H1 (cell line): Measurements from ENCODE around the gene TOGARAM1. TPM values are rescaled to one million over a fixed set of nuclear protein-coding genes. Genes with fewer than 3 reads are reported as not detected.

Experiments used
- CTCF ChIA-PET: fragments of 300-600 bp; sonication (Branson Sonifier 250); formaldehyde crosslinking; loops from one replicate; lab custom pipeline; 2021; ENCODE audit not compliant: partially characterized antibody; lab: Charles Lee
- POLR2A ChIA-PET: fragments of 300-600 bp; sonication (Branson Sonifier 250); formaldehyde crosslinking; loops from one replicate; lab custom pipeline; 2021; ENCODE audit warnings: inconsistent platforms; ENCODE audit not compliant: partially characterized antibody; lab: Charles Lee
- DNase-seq, 2 experiments: peaks; one replicate each; pipeline versions ENCODE4 v3.0.0 to v3.0.0-alpha.2; 2010 to 2022; ENCODE audit warnings: low spot score in 2 of 2, low read depth in 1 of 2, mixed read lengths in 1 of 2
- FAIRE-seq: peaks from 2 replicates; lab custom pipeline; 2011; peaks lifted over from hg19 to GRCh38; lab: Jason Lieb, UNC
- H2AFZ ChIP-seq: 2 replicates; pipeline ENCODE4 v1.8.1; 2012; ENCODE audit warnings: low read length, inconsistent platforms
- H2AK5ac ChIP-seq: 2 replicates; pipeline ENCODE4 v1.6.1; 2013; ENCODE audit warnings: low read depth, low read length
- H2BK120ac ChIP-seq: replicated peaks from 2 replicates; pipeline ENCODE3; 2013; ENCODE audit warnings: low read depth, low read length, inconsistent platforms
- H2BK12ac ChIP-seq: 2 replicates; pipeline ENCODE4 v1.6.1; 2013; ENCODE audit warnings: low read depth, low read length
- H2BK15ac ChIP-seq: 2 replicates; pipeline ENCODE4 v1.6.1; 2013; ENCODE audit warnings: low read length
- H2BK20ac ChIP-seq: 2 replicates; pipeline ENCODE4 v1.6.1; 2013; ENCODE audit warnings: low read length
- H2BK5ac ChIP-seq: 2 replicates; pipeline ENCODE4 v1.6.1; 2013; ENCODE audit warnings: low read depth, low read length
- H3K14ac ChIP-seq: 2 replicates; pipeline ENCODE4 v1.6.1; 2013; ENCODE audit warnings: inconsistent platforms; ENCODE audit not compliant: insufficient read length
- H3K18ac ChIP-seq: 2 replicates; pipeline ENCODE4 v1.6.1; 2013; ENCODE audit warnings: low read length; ENCODE audit errors: extremely low read depth
- H3K23ac ChIP-seq: 2 replicates; pipeline ENCODE4 v1.6.1; 2013; ENCODE audit warnings: inconsistent platforms; ENCODE audit not compliant: insufficient read length
- H3K23me2 ChIP-seq: 2 replicates; pipeline ENCODE4 v1.6.1; 2013; ENCODE audit warnings: low read depth, low read length
- H3K27ac ChIP-seq: 2 replicates; pipeline ENCODE4 v1.6.1; 2011; ENCODE audit warnings: low read depth, low read length, inconsistent platforms
- H3K27me3 ChIP-seq, 4 experiments: replicated peaks in 1 of 4; 1 replicate in 1 of 4; 2 replicates in 3 of 4; pipeline versions ENCODE4 v1.6.1 to v1.8.1; 2011 to 2013; ENCODE audit warnings: low read length in 3 of 4, mild to moderate bottlenecking in 3 of 4, inconsistent platforms in 2 of 4, mixed read lengths in 2 of 4, moderate library complexity in 1 of 4; ENCODE audit not compliant: control insufficient read depth in 3 of 4, insufficient read depth in 3 of 4; ENCODE audit errors: extremely low read depth in 1 of 4
- H3K36me3 ChIP-seq, 4 experiments: 2 replicates each; pipeline versions ENCODE4 v1.6.1 to v1.8.1; 2011 to 2013; ENCODE audit warnings: mild to moderate bottlenecking in 4 of 4, low read length in 3 of 4, moderate library complexity in 2 of 4, control low read depth in 1 of 4, inconsistent platforms in 1 of 4; ENCODE audit not compliant: insufficient read depth in 4 of 4, control insufficient read depth in 2 of 4
- H3K4ac ChIP-seq: replicated peaks from 2 replicates; pipeline ENCODE3; 2013; ENCODE audit warnings: low read length, low read depth, mixed read lengths, inconsistent platforms; ENCODE audit not compliant: insufficient read length
- H3K4me1 ChIP-seq, 4 experiments: replicated peaks in 1 of 4; 1 replicate in 1 of 4; 2 replicates in 3 of 4; pipeline versions ENCODE4 v1.6.1 to v1.8.1; 2011 to 2013; ENCODE audit warnings: low read length in 3 of 4, inconsistent platforms in 2 of 4, mixed read lengths in 1 of 4; ENCODE audit not compliant: insufficient read depth in 4 of 4, control insufficient read depth in 3 of 4
- H3K4me2 ChIP-seq, 2 experiments: 2 replicates each; pipeline versions ENCODE4 v1.6.1 to v1.8.1; 2011 to 2013; ENCODE audit warnings: low read depth in 2 of 2, low read length in 2 of 2, control low read depth in 1 of 2, inconsistent platforms in 1 of 2, mild to moderate bottlenecking in 1 of 2; ENCODE audit not compliant: insufficient read depth in 1 of 2
- H3K4me3 ChIP-seq, 4 experiments: fragments of 200-600, 300-600 bp in 1 of 4; sonication (generic), shearing (Covaris generic), sonication (Bioruptor Twin) in 1 of 4; 2 replicates each; pipeline versions ENCODE4 v1.5.1 to v1.8.1; 2011 to 2016; ENCODE audit warnings: low read length in 4 of 4, low read depth in 3 of 4, control low read depth in 2 of 4, inconsistent platforms in 2 of 4, mild to moderate bottlenecking in 2 of 4, mixed read lengths in 1 of 4, moderate library complexity in 1 of 4; ENCODE audit not compliant: insufficient read depth in 2 of 4; ENCODE audit errors: extremely low read depth in 1 of 4
- H3K56ac ChIP-seq: replicated peaks from 2 replicates; pipeline ENCODE3; 2013; ENCODE audit warnings: low read depth, mild to moderate bottlenecking, mixed read lengths, low read length, inconsistent platforms; ENCODE audit not compliant: insufficient read length
- H3K79me1 ChIP-seq: 2 replicates; pipeline ENCODE4 v1.6.1; 2013; ENCODE audit warnings: low read depth, low read length, control low read depth
- H3K79me2 ChIP-seq, 2 experiments: 2 replicates each; pipeline versions ENCODE4 v1.6.1 to v1.8.1; 2012 to 2013; ENCODE audit warnings: low read length in 2 of 2, mild to moderate bottlenecking in 2 of 2, inconsistent platforms in 1 of 2; ENCODE audit not compliant: insufficient read depth in 2 of 2, control insufficient read depth in 1 of 2
- H3K9ac ChIP-seq, 4 experiments: replicated peaks in 1 of 4; 1 replicate in 1 of 4; 2 replicates in 3 of 4; pipeline versions ENCODE4 v1.6.1 to v1.8.1; 2011 to 2013; ENCODE audit warnings: low read depth in 3 of 4, low read length in 3 of 4, control low read depth in 2 of 4, mild to moderate bottlenecking in 2 of 4, moderate library complexity in 2 of 4, inconsistent platforms in 1 of 4; ENCODE audit errors: extremely low read depth in 1 of 4
- H3K9me3 ChIP-seq, 2 experiments: 2 replicates each; pipeline versions ENCODE4 v1.6.1 to v1.8.1; 2012 to 2013; ENCODE audit warnings: mild to moderate bottlenecking in 2 of 2, moderate library complexity in 2 of 2, control low read depth in 1 of 2, inconsistent platforms in 1 of 2, low read depth in 1 of 2, low read length in 1 of 2, mixed read lengths in 1 of 2; ENCODE audit not compliant: insufficient read depth in 2 of 2
- H4K20me1 ChIP-seq, 2 experiments: replicated peaks in 1 of 2; 2 replicates each; pipeline versions ENCODE3 to v1.8.1; 2011 to 2013; ENCODE audit warnings: inconsistent platforms in 2 of 2, low read length in 2 of 2, mild to moderate bottlenecking in 1 of 2; ENCODE audit not compliant: insufficient read depth in 2 of 2, control insufficient read depth in 1 of 2
- H4K5ac ChIP-seq: 2 replicates; pipeline ENCODE4 v1.6.1; 2013; ENCODE audit warnings: low read length, low read depth, mixed read lengths, inconsistent platforms; ENCODE audit not compliant: insufficient read length
- H4K8ac ChIP-seq: 2 replicates; pipeline ENCODE4 v1.8.0; 2013; ENCODE audit warnings: mild to moderate bottlenecking, moderate library complexity, low read length, inconsistent platforms; ENCODE audit not compliant: insufficient read depth; ENCODE audit errors: extremely low read depth
- H4K91ac ChIP-seq: replicated peaks from 2 replicates; pipeline ENCODE3; 2013; ENCODE audit warnings: low read length, mixed read lengths, inconsistent platforms; ENCODE audit not compliant: insufficient read length
- BRCA1 ChIP-seq: IDR thresholded peaks from 2 replicates; pipeline ENCODE4 v1.6.1; 2012; ENCODE audit warnings: low read depth, low read length, improper control_type of control experiment
- CREB1 ChIP-seq: IDR thresholded peaks from 2 replicates; pipeline ENCODE4 v1.6.1; 2012; ENCODE audit warnings: inconsistent platforms
- E2F6 ChIP-seq: IDR thresholded peaks from 2 replicates; pipeline ENCODE4 v1.6.1; 2012; ENCODE audit warnings: inconsistent platforms
- HDAC2 ChIP-seq, 2 experiments: fragments of 300-600 bp in 1 of 2; sonication (generic) in 1 of 2; IDR thresholded peaks; 2 replicates each; pipeline ENCODE4 v1.6.1; 2011 to 2012; ENCODE audit warnings: low read depth in 2 of 2, low read length in 2 of 2, mild to moderate bottlenecking in 2 of 2, moderate library complexity in 2 of 2, borderline replicate concordance in 1 of 2, inconsistent platforms in 1 of 2
- JUN ChIP-seq: IDR thresholded peaks from 2 replicates; pipeline ENCODE4 v1.6.1; 2011; ENCODE audit warnings: low read depth, mild to moderate bottlenecking, improper control_type of control experiment, low read length
- KDM1A ChIP-seq: fragments of 200-600, 300-600 bp; sonication (generic); IDR thresholded peaks from 2 replicates; pipeline ENCODE4 v1.7.1; 2016; ENCODE audit warnings: mild to moderate bottlenecking, low read length, borderline replicate concordance
- MAFK ChIP-seq: IDR thresholded peaks from 2 replicates; pipeline ENCODE4 v1.6.1; 2012; ENCODE audit warnings: low read depth, mild to moderate bottlenecking, improper control_type of control experiment, low read length
- PHF8 ChIP-seq: fragments of 200-600 bp; sonication (generic); conservative IDR thresholded peaks from 2 replicates; pipeline ENCODE4 v1.7.1; 2012; ENCODE audit warnings: low read depth, mild to moderate bottlenecking, inconsistent platforms, low read length, moderate library complexity
- RAD21 ChIP-seq, 2 experiments: IDR thresholded peaks in 1 of 2; conservative IDR thresholded peaks in 1 of 2; 2 replicates each; pipeline ENCODE4 v1.6.1; 2011; ENCODE audit warnings: low read depth in 2 of 2, low read length in 2 of 2, improper control_type of control experiment in 1 of 2, inconsistent platforms in 1 of 2, mild to moderate bottlenecking in 1 of 2, moderate library complexity in 1 of 2
- RXRA ChIP-seq: IDR thresholded peaks from 2 replicates; pipeline ENCODE4 v1.6.1; 2011; ENCODE audit warnings: low read depth, mild to moderate bottlenecking, low read length, moderate library complexity; ENCODE audit not compliant: insufficient read depth
- SP4 ChIP-seq: IDR thresholded peaks from 2 replicates; pipeline ENCODE4 v1.6.1; 2012; ENCODE audit warnings: low read length, inconsistent platforms
- SUZ12 ChIP-seq: fragments of 200-600 bp; sonication (generic); IDR thresholded peaks from 2 replicates; pipeline ENCODE4 v1.6.1; 2012; ENCODE audit warnings: mild to moderate bottlenecking, inconsistent platforms, low read length, moderate library complexity, mixed read lengths
- TAF1 ChIP-seq: IDR thresholded peaks from 2 replicates; pipeline ENCODE4 v1.6.1; 2011; ENCODE audit warnings: mild to moderate bottlenecking, low read depth, low read length
- TBP ChIP-seq: IDR thresholded peaks from 2 replicates; pipeline ENCODE4 v1.6.1; 2011; ENCODE audit warnings: low read depth, low read length, improper control_type of control experiment
- ZNF274 ChIP-seq: IDR thresholded peaks from 2 replicates; pipeline ENCODE4 v1.7.0; 2012; ENCODE audit warnings: low read length, borderline replicate concordance; ENCODE audit errors: extremely low read depth
- polyA plus RNA-seq, 7 experiments: library from polyadenylated mRNA; depleted of rRNA in 3 of 7; stranded (reverse) in 5 of 7; unstranded in 2 of 7; fragments of >200 nt in 5 of 7; fragments of 200-250 nt in 2 of 7; gene quantifications; 1 replicate in 5 of 7; 2 replicates in 1 of 7; 4 replicates in 1 of 7; pipeline versions ENCODE4 v1.2.1 to v1.2.3, GENCODE V29; 2011 to 2013; ENCODE audit warnings: missing spikeins in 2 of 7, mixed read lengths in 2 of 7
- total RNA-seq: library from RNA; stranded (reverse); fragmentation: NEBNext Ultra II Directional; extraction: Animal tissue kit (Norgen Biotek cat#: 25700); gene quantifications from 2 replicates; pipeline ENCODE4 v1.2.1, GENCODE V29; 2021

Gene TOGARAM1
- total and polyA plus RNA-seq, 2 of the 8 experiments (the other 6 are each of a cell fraction or from before 2014, with no cell fraction given) = 2.5 to 6.8 TPM

GRCh38 chr14:44970907-44971306 is 8.9 kb downstream of the TOGARAM1 start:
- H2BK5ac ChIP-seq = no peak overlapping the region
- ChIA-PET POLR2A (no interaction called here), CTCF (no interaction called here)
- H3K4ac ChIP-seq = no peak overlapping the region
- FAIRE-seq (no peak), DNase-seq (no peak)
- no peak overlapping the region for H3K27ac ChIP-seq
- no peak overlapping the region for H3K4me3 ChIP-seq
- no peak overlapping the region for H3K9ac ChIP-seq
- no peak overlapping the region for H3K4me2 ChIP-seq
- no peaks in the 10 kb centered on the region for H4K20me1 ChIP-seq
- H2AK5ac ChIP-seq = no peak overlapping the region
- H3K79me2 ChIP-seq = peaks cover 4 to 95% of the 10 kb centered on the region in 2 experiments; a peak in 3 of 4 replicates
- no peak overlapping the region for H4K8ac ChIP-seq
- no peak overlapping the region for H2AFZ ChIP-seq
- no peaks in the 10 kb centered on the region; the same call in 1 of the 2 replicates for H3K79me1 ChIP-seq
- H2BK12ac ChIP-seq = no peak overlapping the region
- no peak overlapping the region for H2BK120ac ChIP-seq
- no peaks in the 10 kb centered on the region for H3K27me3 ChIP-seq
- H4K5ac ChIP-seq = no peak overlapping the region
- no peak overlapping the region for H3K56ac ChIP-seq
- H4K91ac ChIP-seq = no peak overlapping the region
- H2BK15ac ChIP-seq = no peak overlapping the region
- no peak overlapping the region for H3K14ac ChIP-seq
- no peak overlapping the region for H3K18ac ChIP-seq
- no peak overlapping the region for H3K23ac ChIP-seq
- no peak overlapping the region for H2BK20ac ChIP-seq
- no peaks in the 10 kb centered on the region for H3K9me3 ChIP-seq
- no peaks in the 10 kb centered on the region for H3K36me3 ChIP-seq
- H3K4me1 ChIP-seq = no peaks in the 10 kb centered on the region
- H3K23me2 ChIP-seq = no peaks in the 10 kb centered on the region
- TF ChIP-seq KDM1A (no peak), RAD21 (IDR thresholded peaks at IDR 0.05 in 1 of 2, conservative IDR thresholded peaks at IDR 0.05 in 1 of 2; ENCODE audit: low read depth in 2 of 2, low read length in 2 of 2) (no peak), BRCA1 (no peak), MAFK (no peak), PHF8 (no peak), RXRA (no peak), SUZ12 (no peak), TAF1 (no peak), CREB1 (no peak), HDAC2 (IDR thresholded peaks at IDR 0.05; ENCODE audit: borderline replicate concordance in 1 of 2, low read depth in 2 of 2, low read length in 2 of 2) (no peak), TBP (no peak), ZNF274 (no peak), SP4 (no peak), JUN (no peak), E2F6 (no peak)
